BJ (cell line): ENCODE data around the gene PTPRM. TPM values are rescaled to one million over a fixed set of nuclear protein-coding genes. Genes with fewer than 3 reads are reported as not detected.

Source experiments
- CTCF ChIA-PET: fragments of 350-600 bp; formaldehyde crosslinking; extraction: SDS; loops from one replicate; lab custom pipeline; 2021; ENCODE audit warnings: antibody characterized with exemption, inconsistent platforms; lab: Yijun Ruan, JAX
- POLR2A ChIA-PET: fragments of 300-600 bp; sonication (Branson Sonifier 250); formaldehyde crosslinking; extraction: SDS; loops from one replicate; lab custom pipeline; 2021; ENCODE audit warnings: antibody characterized with exemption; lab: Charles Lee
- DNase-seq: peaks from one replicate; pipeline ENCODE4 v3.0.0-alpha.2; 2011; ENCODE audit warnings: low read depth
- H3K27me3 ChIP-seq: 2 replicates; pipeline ENCODE4 v1.6.0; 2011; ENCODE audit warnings: low read length; ENCODE audit not compliant: control insufficient read depth, insufficient read depth
- H3K36me3 ChIP-seq: 2 replicates; pipeline ENCODE4 v1.5.1; 2011; ENCODE audit warnings: low read length; ENCODE audit not compliant: control insufficient read depth, insufficient read depth
- H3K4me3 ChIP-seq: 2 replicates; pipeline ENCODE4 v1.5.1; 2011; ENCODE audit warnings: low read depth, mild to moderate bottlenecking, control low read depth, low read length
- polyA plus RNA-seq: library from polyadenylated mRNA; depleted of rRNA; stranded (reverse); fragments of >200 nt; gene quantifications from 2 replicates; pipeline ENCODE4 v1.2.3, GENCODE V29; 2011
- TF ChIP-seq, protein P1 (sequence below): IDR thresholded peaks from 2 replicates; pipeline ENCODE4 v1.5.1; 2011; ENCODE audit warnings: low read depth, mild to moderate bottlenecking, control low read depth, inconsistent platforms, low read length, moderate library complexity; ENCODE audit not compliant: insufficient read depth

Gene PTPRM
- polyA plus RNA-seq, 1 experiment = 149 TPM

- Histone ChIP-seq H3K4me3 (no peak overlapping the region), H3K36me3 (0 out of 2 replicates have a peak, but pooled peaks cover 1% of the 10 kb centered on the region), H3K27me3 (no peaks in the 10 kb centered on the region)
- TF ChIP-seq, protein P1, sequence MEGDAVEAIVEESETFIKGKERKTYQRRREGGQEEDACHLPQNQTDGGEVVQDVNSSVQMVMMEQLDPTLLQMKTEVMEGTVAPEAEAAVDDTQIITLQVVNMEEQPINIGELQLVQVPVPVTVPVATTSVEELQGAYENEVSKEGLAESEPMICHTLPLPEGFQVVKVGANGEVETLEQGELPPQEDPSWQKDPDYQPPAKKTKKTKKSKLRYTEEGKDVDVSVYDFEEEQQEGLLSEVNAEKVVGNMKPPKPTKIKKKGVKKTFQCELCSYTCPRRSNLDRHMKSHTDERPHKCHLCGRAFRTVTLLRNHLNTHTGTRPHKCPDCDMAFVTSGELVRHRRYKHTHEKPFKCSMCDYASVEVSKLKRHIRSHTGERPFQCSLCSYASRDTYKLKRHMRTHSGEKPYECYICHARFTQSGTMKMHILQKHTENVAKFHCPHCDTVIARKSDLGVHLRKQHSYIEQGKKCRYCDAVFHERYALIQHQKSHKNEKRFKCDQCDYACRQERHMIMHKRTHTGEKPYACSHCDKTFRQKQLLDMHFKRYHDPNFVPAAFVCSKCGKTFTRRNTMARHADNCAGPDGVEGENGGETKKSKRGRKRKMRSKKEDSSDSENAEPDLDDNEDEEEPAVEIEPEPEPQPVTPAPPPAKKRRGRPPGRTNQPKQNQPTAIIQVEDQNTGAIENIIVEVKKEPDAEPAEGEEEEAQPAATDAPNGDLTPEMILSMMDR = no peak
- no peak for DNase-seq
- CTCF ChIA-PET = no interaction called here
- POLR2A ChIA-PET = no interaction called here
Observed at GRCh38 chr18:7721532-7721931, 154.4 kb downstream of the PTPRM start.

DNA sequence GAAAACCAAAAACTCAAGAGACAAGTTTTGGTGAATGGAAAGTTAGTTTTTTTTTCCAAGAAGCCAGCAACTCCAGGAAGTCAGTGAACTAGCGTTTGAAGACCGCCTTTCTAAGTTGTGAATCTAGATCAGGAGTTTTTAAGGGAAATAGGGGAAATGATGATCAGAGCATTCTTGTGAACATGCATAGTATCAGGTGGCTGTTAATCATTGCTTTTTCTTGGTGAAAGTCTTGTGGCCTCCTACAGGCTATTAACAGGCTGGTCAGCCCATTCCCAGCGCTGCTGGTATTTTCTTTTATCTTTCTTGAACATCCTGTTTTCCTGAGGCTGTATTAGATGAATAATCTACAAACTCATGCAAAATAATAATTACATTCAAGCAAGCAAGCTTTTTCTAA lies 155.8 kb downstream of the PTPRM start:
- DNase-seq = no peak
- H3K36me3 ChIP-seq = 0 out of 2 replicates have a peak, but pooled peaks cover 1% of the 10 kb centered on the region
- CTCF ChIA-PET = no interaction called here

DNA sequence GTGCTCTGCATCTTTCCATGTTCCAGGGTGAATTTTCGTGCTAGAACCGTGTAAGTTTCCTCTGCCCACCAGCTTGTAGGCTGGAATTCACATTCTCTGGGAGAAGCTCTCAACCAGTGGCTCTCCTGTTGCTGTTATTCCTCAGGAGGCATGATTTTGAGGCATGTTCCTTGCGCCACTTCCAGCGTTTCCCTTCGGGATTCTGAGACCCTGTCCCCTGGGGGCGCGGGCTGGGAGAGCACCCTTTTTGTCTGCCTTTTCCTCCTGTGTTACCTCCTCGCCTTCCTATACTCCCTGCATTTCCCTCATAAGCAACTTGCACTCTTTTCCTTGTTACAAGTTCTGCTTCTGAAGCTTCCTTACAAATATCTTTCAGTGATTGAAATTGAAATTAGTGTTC lies 156.4 kb downstream of the PTPRM start:
- POLR2A ChIA-PET = no interaction called here
- TF ChIP-seq, protein P1 = no peak
- CTCF ChIA-PET = interaction anchor here (0.7 kb wide), 1 partner anchor 13 kb away, joined by 3 read pairs; no protein-coding TSS in a partner anchor

More for the DNA sequence above, 155.8 kb downstream of the PTPRM start:
- TF ChIP-seq, protein P1 = no peak
- H3K27me3 ChIP-seq = no peaks in the 10 kb centered on the region
- no peak overlapping the region for H3K4me3 ChIP-seq
- POLR2A ChIA-PET = no interaction called here

DNA sequence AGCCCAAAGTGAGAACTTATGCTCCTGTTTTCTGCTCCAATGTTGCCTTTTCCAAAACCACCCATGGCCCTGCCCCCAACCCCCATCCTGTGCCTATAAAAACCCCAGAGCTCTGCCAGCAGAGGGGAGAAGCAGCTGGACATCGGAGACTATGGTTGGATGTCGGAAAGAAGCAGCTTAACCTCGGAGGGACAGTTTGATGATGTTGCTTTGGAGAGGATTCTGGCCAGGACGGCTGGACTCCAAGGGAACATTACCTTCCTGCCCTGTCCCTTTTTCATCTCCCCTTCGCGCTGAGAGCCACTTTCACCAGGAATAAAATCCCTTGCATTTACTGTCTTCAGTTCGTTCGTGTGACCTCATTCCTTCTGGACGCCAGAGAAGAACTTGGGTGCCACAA lies 158.4 kb downstream of the PTPRM start:
- POLR2A ChIA-PET = no interaction called here

More for the DNA sequence above, 156.4 kb downstream of the PTPRM start:
- Histone ChIP-seq H3K27me3 (no peaks in the 10 kb centered on the region), H3K36me3 (0 out of 2 replicates have a peak, but pooled peaks cover 1% of the 10 kb centered on the region), H3K4me3 (no peak overlapping the region)
- no peak for DNase-seq

GRCh38 chr18:7725897-7726296 lies 158.8 kb downstream of the PTPRM start:
- no peak for DNase-seq
- Histone ChIP-seq H3K36me3 (0 out of 2 replicates have a peak, but pooled peaks cover 1% of the 10 kb centered on the region), H3K4me3 (no peak overlapping the region), H3K27me3 (no peaks in the 10 kb centered on the region)
- ChIA-PET POLR2A (no interaction called here), CTCF (no interaction called here)
- TF ChIP-seq, protein P1 = no peak

More for the DNA sequence above, 158.4 kb downstream of the PTPRM start:
- Histone ChIP-seq H3K4me3 (no peak overlapping the region), H3K27me3 (no peaks in the 10 kb centered on the region), H3K36me3 (0 out of 2 replicates have a peak, but pooled peaks cover 1% of the 10 kb centered on the region)
- CTCF ChIA-PET = no interaction called here
- TF ChIP-seq, protein P1 = no peak
- no peak for DNase-seq
